HEK293 (cell line): ENCODE results near the gene KPNA4.
A peak's percentile ranks its signal among the peaks of the same experiment; 100 is the strongest.

Experiments
- CTCF ChIA-PET: fragments of 350-600 bp; formaldehyde crosslinking; extraction: SDS; loops from one replicate; lab custom pipeline; 2021; ENCODE audit warnings: antibody characterized with exemption; lab: Yijun Ruan, JAX
- POLR2A ChIA-PET: fragments of 300-600 bp; formaldehyde crosslinking; extraction: SDS; loops from one replicate; lab custom pipeline; 2020; ENCODE audit warnings: antibody characterized with exemption, inconsistent platforms; lab: Yijun Ruan, JAX
- H3K27ac ChIP-seq: fragments of 200-500 bp; sonication (Bioruptor generic); 2 replicates; pipeline ENCODE4 v1.5.1; 2014; ENCODE audit warnings: low read depth, low read length, control low read depth, inconsistent platforms; ENCODE audit errors: extremely low read depth
- H3K36me3 ChIP-seq, 2 experiments: fragments of 200-500 bp in 1 of 2; sonication (Bioruptor generic) in 1 of 2; 1 replicate in 1 of 2; 2 replicates in 1 of 2; pipeline ENCODE4 v1.5.1; 2014 to 2017; ENCODE audit warnings: inconsistent platforms in 2 of 2, low read length in 2 of 2; ENCODE audit not compliant: control insufficient read depth in 2 of 2, insufficient read depth in 1 of 2
- H3K4me1 ChIP-seq: fragments of 200-500 bp; sonication (Bioruptor generic); 2 replicates; pipeline ENCODE4 v1.5.1; 2014; ENCODE audit warnings: mild to moderate bottlenecking, low read length, inconsistent platforms; ENCODE audit not compliant: control insufficient read depth, insufficient read depth
- H3K4me3 ChIP-seq: 2 replicates; pipeline ENCODE4 v1.5.1; 2011; ENCODE audit warnings: low read depth, mild to moderate bottlenecking, control low read depth, low read length, moderate library complexity
- H3K9me3 ChIP-seq: fragments of 200-500 bp; sonication (Bioruptor generic); 2 replicates; pipeline ENCODE4 v1.5.1; 2014; ENCODE audit warnings: low read depth, low read length, inconsistent platforms; ENCODE audit not compliant: control insufficient read depth, insufficient read depth
- ELK4 ChIP-seq: IDR thresholded peaks from 2 replicates; pipeline ENCODE4 v1.6.1; 2011; ENCODE audit warnings: mild to moderate bottlenecking, low read depth, low read length, borderline replicate concordance
- HOXA7 ChIP-seq: sonication (generic); formaldehyde crosslinking; IDR thresholded peaks from 2 replicates; pipeline ENCODE4 v1.8.1; 2022; ENCODE audit warnings: missing genetic modification reagents, borderline replicate concordance
- HOXD13 ChIP-seq: sonication (generic); formaldehyde crosslinking; IDR thresholded peaks from 2 replicates; pipeline ENCODE4 v1.8.0; 2022; ENCODE audit warnings: missing genetic modification reagents, borderline replicate concordance
- KLF9 ChIP-seq: fragments of 450-650 bp; formaldehyde crosslinking; IDR thresholded peaks from 2 replicates; pipeline ENCODE4 v1.5.1; 2016; ENCODE audit warnings: missing biosample characterization, missing genetic modification characterization, low read depth
- PRDM1 ChIP-seq: fragments of 450-650 bp; formaldehyde crosslinking; IDR thresholded peaks from 2 replicates; pipeline ENCODE4; 2016; ENCODE audit warnings: missing biosample characterization, missing genetic modification characterization
- SALL2 ChIP-seq: fragments of 450-650 bp; formaldehyde crosslinking; IDR thresholded peaks from 2 replicates; pipeline ENCODE4 v1.5.0; 2017; ENCODE audit warnings: missing biosample characterization, mild to moderate bottlenecking, missing genetic modification characterization, borderline replicate concordance
- ZFHX2 ChIP-seq: fragments of 450-650 bp; formaldehyde crosslinking; conservative IDR thresholded peaks from 2 replicates; pipeline ENCODE4 v1.5.1; 2016; ENCODE audit warnings: missing biosample characterization, missing genetic modification characterization
- ZFP3 ChIP-seq: fragments of 450-650 bp; formaldehyde crosslinking; IDR thresholded peaks from 2 replicates; pipeline ENCODE4 v1.5.1; 2016; ENCODE audit warnings: low read depth, missing biosample characterization, missing genetic modification characterization
- ZNF140 ChIP-seq: fragments of 450-650 bp; formaldehyde crosslinking; IDR thresholded peaks from 2 replicates; pipeline ENCODE4 v1.5.1; 2016; ENCODE audit warnings: missing biosample characterization, missing genetic modification characterization
- ZNF398 ChIP-seq: fragments of 450-650 bp; formaldehyde crosslinking; IDR thresholded peaks from 2 replicates; pipeline ENCODE4 v1.5.1; 2017; ENCODE audit warnings: missing biosample characterization, missing genetic modification characterization
- ZNF513 ChIP-seq: fragments of 450-650 bp; IDR thresholded peaks from 2 replicates; pipeline ENCODE4 v1.5.1; 2018; ENCODE audit warnings: missing biosample characterization, missing genetic modification characterization
- ZNF530 ChIP-seq: fragments of 450-650 bp; formaldehyde crosslinking; IDR thresholded peaks from 2 replicates; pipeline ENCODE4 v1.5.1; 2016; ENCODE audit warnings: low read depth, missing biosample characterization, missing genetic modification characterization
- ZNF600 ChIP-seq: fragments of 450-650 bp; formaldehyde crosslinking; IDR thresholded peaks from 2 replicates; pipeline ENCODE4 v1.5.1; 2016; ENCODE audit warnings: missing biosample characterization, missing genetic modification characterization
- ZNF677 ChIP-seq: fragments of 450-650 bp; IDR thresholded peaks from 2 replicates; pipeline ENCODE4 v1.5.0; 2018; ENCODE audit warnings: missing biosample characterization, mild to moderate bottlenecking, missing genetic modification characterization, moderate library complexity
- ZSCAN16 ChIP-seq: fragments of 450-650 bp; formaldehyde crosslinking; IDR thresholded peaks from 2 replicates; pipeline ENCODE4 v1.5.1; 2016; ENCODE audit warnings: missing biosample characterization, missing genetic modification characterization
- TF ChIP-seq, protein P1 (sequence below): fragments of 450-650 bp; formaldehyde crosslinking; IDR thresholded peaks from 2 replicates; pipeline ENCODE4 v1.5.1; 2016; ENCODE audit warnings: missing biosample characterization, missing genetic modification characterization
- TF ChIP-seq, protein P2 (sequence below): fragments of 450-650 bp; formaldehyde crosslinking; IDR thresholded peaks from 2 replicates; pipeline ENCODE4 v1.5.1; 2016; ENCODE audit warnings: missing biosample characterization, missing genetic modification characterization
- TF ChIP-seq, protein P3 (sequence below): fragments of 450-650 bp; formaldehyde crosslinking; IDR thresholded peaks from 2 replicates; pipeline ENCODE4 v1.5.1; 2016; ENCODE audit warnings: missing biosample characterization, missing genetic modification characterization

The KPNA4 gene

GRCh38 chr3:160556141-160556540, 9.2 kb downstream of the KPNA4 start:
- H3K4me3 ChIP-seq = no peak overlapping the region
- H3K27ac ChIP-seq = no peak overlapping the region
- H3K36me3 ChIP-seq = peaks cover under 1 to 8% of the 10 kb centered on the region in 2 experiments; a peak in 2 of 3 replicates
- CTCF ChIA-PET = interaction anchor here (0.6 to 0.7 kb wide), 2 partner anchors 69 to 356 kb away, joined by 3 to 4 read pairs; no protein-coding TSS in a partner anchor
- TF ChIP-seq, protein P1, sequence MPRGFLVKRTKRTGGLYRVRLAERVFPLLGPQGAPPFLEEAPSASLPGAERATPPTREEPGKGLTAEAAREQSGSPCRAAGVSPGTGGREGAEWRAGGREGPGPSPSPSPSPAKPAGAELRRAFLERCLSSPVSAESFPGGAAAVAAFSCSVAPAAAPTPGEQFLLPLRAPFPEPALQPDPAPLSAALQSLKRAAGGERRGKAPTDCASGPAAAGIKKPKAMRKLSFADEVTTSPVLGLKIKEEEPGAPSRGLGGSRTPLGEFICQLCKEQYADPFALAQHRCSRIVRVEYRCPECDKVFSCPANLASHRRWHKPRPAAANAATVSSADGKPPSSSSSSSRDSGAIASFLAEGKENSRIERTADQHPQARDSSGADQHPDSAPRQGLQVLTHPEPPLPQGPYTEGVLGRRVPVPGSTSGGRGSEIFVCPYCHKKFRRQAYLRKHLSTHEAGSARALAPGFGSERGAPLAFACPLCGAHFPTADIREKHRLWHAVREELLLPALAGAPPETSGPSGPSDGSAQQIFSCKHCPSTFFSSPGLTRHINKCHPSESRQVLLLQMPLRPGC (tag by site-specific recombination) = no peak
- 0 out of 2 replicates have a peak, but pooled peaks have one; percentile 23 for TF ChIP-seq ZNF600
- TF ChIP-seq HOXA7 = no peak
- TF ChIP-seq ZFP3 (tag by site-specific recombination) = no peak
- POLR2A ChIA-PET = no interaction called here
- H3K9me3 ChIP-seq = no peaks in the 10 kb centered on the region
- no peaks in the 10 kb centered on the region for H3K4me1 ChIP-seq

GRCh38 chr3:160554980-160555379, 10.4 kb downstream of the KPNA4 start:
- Histone ChIP-seq H3K4me3 (no peak overlapping the region), H3K27ac (no peak overlapping the region), H3K36me3 (peaks cover 3 to 8% of the 10 kb centered on the region in 2 experiments; a peak in 2 of 3 replicates), H3K9me3 (no peaks in the 10 kb centered on the region), H3K4me1 (no peaks in the 10 kb centered on the region)
- TF ChIP-seq ZNF677 (tag by site-specific recombination) = no peak
- TF ChIP-seq, protein P2, sequence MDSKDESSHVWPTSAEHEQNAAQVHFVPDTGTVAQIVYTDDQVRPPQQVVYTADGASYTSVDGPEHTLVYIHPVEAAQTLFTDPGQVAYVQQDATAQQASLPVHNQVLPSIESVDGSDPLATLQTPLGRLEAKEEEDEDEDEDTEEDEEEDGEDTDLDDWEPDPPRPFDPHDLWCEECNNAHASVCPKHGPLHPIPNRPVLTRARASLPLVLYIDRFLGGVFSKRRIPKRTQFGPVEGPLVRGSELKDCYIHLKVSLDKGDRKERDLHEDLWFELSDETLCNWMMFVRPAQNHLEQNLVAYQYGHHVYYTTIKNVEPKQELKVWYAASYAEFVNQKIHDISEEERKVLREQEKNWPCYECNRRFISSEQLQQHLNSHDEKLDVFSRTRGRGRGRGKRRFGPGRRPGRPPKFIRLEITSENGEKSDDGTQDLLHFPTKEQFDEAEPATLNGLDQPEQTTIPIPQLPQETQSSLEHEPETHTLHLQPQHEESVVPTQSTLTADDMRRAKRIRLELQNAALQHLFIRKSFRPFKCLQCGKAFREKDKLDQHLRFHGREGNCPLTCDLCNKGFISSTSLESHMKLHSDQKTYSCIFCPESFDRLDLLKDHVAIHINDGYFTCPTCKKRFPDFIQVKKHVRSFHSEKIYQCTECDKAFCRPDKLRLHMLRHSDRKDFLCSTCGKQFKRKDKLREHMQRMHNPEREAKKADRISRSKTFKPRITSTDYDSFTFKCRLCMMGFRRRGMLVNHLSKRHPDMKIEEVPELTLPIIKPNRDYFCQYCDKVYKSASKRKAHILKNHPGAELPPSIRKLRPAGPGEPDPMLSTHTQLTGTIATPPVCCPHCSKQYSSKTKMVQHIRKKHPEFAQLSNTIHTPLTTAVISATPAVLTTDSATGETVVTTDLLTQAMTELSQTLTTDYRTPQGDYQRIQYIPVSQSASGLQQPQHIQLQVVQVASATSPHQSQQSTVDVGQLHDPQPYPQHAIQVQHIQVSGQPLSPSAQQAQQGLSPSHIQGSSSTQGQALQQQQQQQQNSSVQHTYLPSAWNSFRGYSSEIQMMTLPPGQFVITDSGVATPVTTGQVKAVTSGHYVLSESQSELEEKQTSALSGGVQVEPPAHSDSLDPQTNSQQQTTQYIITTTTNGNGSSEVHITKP (tag by site-specific recombination) = no peak
- no peak for TF ChIP-seq SALL2
- TF ChIP-seq HOXD13 = no peak
- ChIA-PET CTCF (no interaction called here), POLR2A (interaction anchor here (0.5 kb wide), 1 partner anchor 196 kb away, joined by 3 read pairs; no protein-coding TSS in a partner anchor)

GRCh38 chr3:160553827-160554226, 11.5 kb downstream of the KPNA4 start:
- H3K4me3 ChIP-seq = no peak overlapping the region
- no peaks in the 10 kb centered on the region for H3K9me3 ChIP-seq
- H3K27ac ChIP-seq = no peak overlapping the region
- POLR2A ChIA-PET = no interaction called here
- TF ChIP-seq ZNF530 (tag by site-specific recombination) = no peak
- TF ChIP-seq ZNF140 (tag by site-specific recombination) = no peak
- TF ChIP-seq, protein P3, sequence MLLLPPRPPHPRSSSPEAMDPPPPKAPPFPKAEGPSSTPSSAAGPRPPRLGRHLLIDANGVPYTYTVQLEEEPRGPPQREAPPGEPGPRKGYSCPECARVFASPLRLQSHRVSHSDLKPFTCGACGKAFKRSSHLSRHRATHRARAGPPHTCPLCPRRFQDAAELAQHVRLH (tag by site-specific recombination) = no peak
- no peak for TF ChIP-seq SALL2
- CTCF ChIA-PET = no interaction called here
- peaks cover 3 to 8% of the 10 kb centered on the region in 2 experiments; a peak in 2 of 3 replicates for H3K36me3 ChIP-seq
- no peaks in the 10 kb centered on the region for H3K4me1 ChIP-seq

GRCh38 chr3:160546727-160547126, 18.6 kb downstream of the KPNA4 start:
- Histone ChIP-seq H3K4me3 (no peak overlapping the region), H3K36me3 (peaks cover 0 to 3% of the 10 kb centered on the region in 2 experiments; a peak in 2 of 3 replicates), H3K4me1 (no peaks in the 10 kb centered on the region), H3K27ac (no peak overlapping the region), H3K9me3 (no peaks in the 10 kb centered on the region)
- ChIA-PET POLR2A (no interaction called here), CTCF (no interaction called here)
- TF ChIP-seq ZNF398 (tag by site-specific recombination) (no peak), ZFHX2 (tag by site-specific recombination) (no peak), ZNF513 (tag by site-specific recombination) (no peak), ZSCAN16 (no peak), PRDM1 (no peak), KLF9 (tag by site-specific recombination) (no peak), ELK4 (no peak)
